KMS-11 (cell line): ENCODE measurements around the gene SLC25A25.

ENCODE experiments used
- H2AFZ ChIP-seq: fragments of 200-600 bp; sonication (generic); 2 replicates; pipeline ENCODE4 v1.6.1; 2016; ENCODE audit warnings: antibody characterized with exemption, mixed run types, low read depth
- H3K27ac ChIP-seq: fragments of 200-600 bp; sonication (generic); 2 replicates; pipeline ENCODE4 v1.6.1; 2016; ENCODE audit warnings: mild to moderate bottlenecking, mixed run types
- H3K27me3 ChIP-seq: fragments of 200-600 bp; sonication (generic); 2 replicates; pipeline ENCODE4 v1.6.1; 2017; ENCODE audit warnings: mild to moderate bottlenecking, low read depth, mixed run types, moderate library complexity; ENCODE audit not compliant: insufficient read depth
- H3K36me3 ChIP-seq: fragments of 200-600 bp; sonication (generic); 2 replicates; pipeline ENCODE4 v1.6.1; 2017; ENCODE audit warnings: mild to moderate bottlenecking, mixed run types; ENCODE audit not compliant: insufficient read depth
- H3K4me1 ChIP-seq: fragments of 200-600 bp; sonication (generic); 2 replicates; pipeline ENCODE4 v1.6.1; 2016; ENCODE audit warnings: mild to moderate bottlenecking, low read depth, mixed run types; ENCODE audit not compliant: poor library complexity, severe bottlenecking
- H3K4me2 ChIP-seq: fragments of 200-600 bp; sonication (generic); 2 replicates; pipeline ENCODE4 v1.7.0; 2016; ENCODE audit warnings: mild to moderate bottlenecking, mixed run types
- H3K4me3 ChIP-seq: fragments of 200-600 bp; sonication (generic); IDR thresholded peaks from 2 replicates; pipeline ENCODE4 v1.6.1; 2017; ENCODE audit warnings: low read depth, low read length, mixed read lengths; ENCODE audit not compliant: insufficient read depth
- H3K79me2 ChIP-seq: fragments of 200-600 bp; sonication (generic); 2 replicates; pipeline ENCODE4 v1.6.1; 2016; ENCODE audit warnings: low read depth, mixed run types; ENCODE audit not compliant: insufficient read depth
- H3K9ac ChIP-seq: fragments of 200-600 bp; sonication (generic); 2 replicates; pipeline ENCODE4 v1.6.1; 2016; ENCODE audit warnings: mild to moderate bottlenecking, mixed run types
- H4K20me1 ChIP-seq: fragments of 200-600 bp; sonication (generic); 2 replicates; pipeline ENCODE4 v1.6.1; 2016; ENCODE audit warnings: mild to moderate bottlenecking, mixed run types; ENCODE audit not compliant: insufficient read depth
- TF ChIP-seq, protein P1 (sequence below): fragments of 200-600 bp; sonication (generic); conservative IDR thresholded peaks from 2 replicates; pipeline ENCODE4 v1.6.1; 2017; ENCODE audit warnings: low read depth, mild to moderate bottlenecking, antibody characterized with exemption, low read length, moderate library complexity, mixed read lengths

SLC25A25 gene

DNA sequence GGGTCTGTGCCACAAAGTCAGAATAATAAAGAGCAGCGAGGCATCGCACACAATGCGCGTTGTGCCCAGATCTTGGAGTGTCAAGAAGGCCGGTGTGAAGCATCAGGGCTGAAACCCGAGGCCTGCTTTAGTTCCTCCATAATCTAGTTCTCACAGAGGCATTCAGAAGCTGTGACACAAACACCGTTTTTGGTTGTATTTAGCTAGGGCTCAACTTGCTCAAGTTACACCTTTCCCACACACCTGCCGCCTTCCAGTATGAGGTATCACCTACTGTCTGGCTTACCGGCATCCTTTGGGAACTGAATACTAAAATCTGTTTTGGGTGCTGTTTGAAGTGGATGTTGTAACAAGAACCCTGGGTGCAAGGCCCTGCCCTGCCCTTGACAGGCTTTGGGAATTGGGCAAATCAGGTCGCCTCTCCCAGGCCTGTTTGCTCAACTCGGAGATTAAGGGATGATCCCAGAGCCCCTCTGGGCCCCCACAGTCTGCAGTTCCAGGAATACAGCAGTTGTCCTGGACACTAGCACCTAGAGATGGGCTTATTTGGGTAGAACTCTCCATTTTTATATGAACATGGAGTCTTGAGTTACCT is 27.0 kb downstream of the SLC25A25 start:
- H3K4me2 ChIP-seq: no peak overlapping the region
- no peak overlapping the region for H2AFZ ChIP-seq
- peaks cover 6% of the 10 kb centered on the region; the same call in 1 of the 2 replicates for H4K20me1 ChIP-seq
- no peaks in the 10 kb centered on the region for H3K27me3 ChIP-seq
- TF ChIP-seq, protein P1, sequence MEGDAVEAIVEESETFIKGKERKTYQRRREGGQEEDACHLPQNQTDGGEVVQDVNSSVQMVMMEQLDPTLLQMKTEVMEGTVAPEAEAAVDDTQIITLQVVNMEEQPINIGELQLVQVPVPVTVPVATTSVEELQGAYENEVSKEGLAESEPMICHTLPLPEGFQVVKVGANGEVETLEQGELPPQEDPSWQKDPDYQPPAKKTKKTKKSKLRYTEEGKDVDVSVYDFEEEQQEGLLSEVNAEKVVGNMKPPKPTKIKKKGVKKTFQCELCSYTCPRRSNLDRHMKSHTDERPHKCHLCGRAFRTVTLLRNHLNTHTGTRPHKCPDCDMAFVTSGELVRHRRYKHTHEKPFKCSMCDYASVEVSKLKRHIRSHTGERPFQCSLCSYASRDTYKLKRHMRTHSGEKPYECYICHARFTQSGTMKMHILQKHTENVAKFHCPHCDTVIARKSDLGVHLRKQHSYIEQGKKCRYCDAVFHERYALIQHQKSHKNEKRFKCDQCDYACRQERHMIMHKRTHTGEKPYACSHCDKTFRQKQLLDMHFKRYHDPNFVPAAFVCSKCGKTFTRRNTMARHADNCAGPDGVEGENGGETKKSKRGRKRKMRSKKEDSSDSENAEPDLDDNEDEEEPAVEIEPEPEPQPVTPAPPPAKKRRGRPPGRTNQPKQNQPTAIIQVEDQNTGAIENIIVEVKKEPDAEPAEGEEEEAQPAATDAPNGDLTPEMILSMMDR: no peak
- H3K79me2 ChIP-seq: peaks cover 96% of the 10 kb centered on the region
- H3K4me1 ChIP-seq: peaks cover 11% of the 10 kb centered on the region
- no peak overlapping the region for H3K27ac ChIP-seq
- no peaks in the 10 kb centered on the region for H3K36me3 ChIP-seq
- H3K9ac ChIP-seq: no peak overlapping the region
- H3K4me3 ChIP-seq: no peak overlapping the region

DNA sequence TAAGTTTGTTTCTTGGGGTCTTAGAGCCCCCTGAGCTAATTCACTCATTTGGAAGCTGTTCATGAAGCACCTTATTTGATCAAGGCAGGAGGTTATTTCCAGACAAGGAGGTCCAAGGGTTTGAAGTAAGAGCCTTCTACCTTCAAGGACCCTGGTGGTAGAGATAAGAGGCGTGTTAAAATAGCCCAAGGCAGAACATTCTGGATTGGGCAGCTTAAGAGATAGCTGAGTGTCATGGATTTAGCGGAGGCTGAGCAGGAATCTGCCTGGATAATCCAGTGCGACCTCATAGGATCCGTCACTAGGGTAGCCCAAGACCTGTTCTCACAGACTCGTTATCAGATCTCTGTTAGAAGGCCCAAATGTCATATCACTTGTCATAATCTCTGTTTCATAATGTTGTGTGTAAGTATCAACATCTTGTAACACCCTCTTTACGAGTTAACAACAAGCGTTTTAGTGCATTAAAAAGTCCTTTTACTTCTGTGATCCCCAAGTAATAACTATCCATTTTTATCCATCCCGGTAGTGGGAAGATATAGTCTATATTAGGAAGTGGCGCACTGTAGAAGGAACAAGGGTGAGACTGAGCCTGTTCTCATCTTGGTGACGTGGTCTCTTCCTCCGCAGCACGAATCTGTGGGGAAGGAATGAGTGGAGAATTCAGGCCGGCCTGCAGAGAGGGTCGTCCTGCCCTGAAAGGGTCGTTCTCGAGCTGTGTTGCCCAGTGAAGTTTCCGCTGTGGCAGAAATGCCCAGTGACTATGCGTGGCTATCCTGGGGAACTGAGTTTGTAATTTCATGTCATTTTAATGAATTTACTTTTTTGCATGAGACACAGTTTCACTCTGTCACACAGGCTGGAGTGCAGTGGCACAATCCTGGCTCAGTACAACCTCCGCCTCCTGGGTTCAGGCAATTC is 28.8 kb downstream of the SLC25A25 start:
- Histone ChIP-seq H3K4me1 (peaks cover 11% of the 10 kb centered on the region), H3K27ac (no peak overlapping the region), H3K36me3 (no peaks in the 10 kb centered on the region; the same call in 1 of the 2 replicates), H3K4me2 (no peak overlapping the region), H3K4me3 (no peak overlapping the region), H2AFZ (no peak overlapping the region), H3K27me3 (no peaks in the 10 kb centered on the region), H3K79me2 (peaks cover 86% of the 10 kb centered on the region), H4K20me1 (peaks cover 1% of the 10 kb centered on the region; the same call in 1 of the 2 replicates), H3K9ac (no peak overlapping the region)
- TF ChIP-seq, protein P1: no peak

DNA sequence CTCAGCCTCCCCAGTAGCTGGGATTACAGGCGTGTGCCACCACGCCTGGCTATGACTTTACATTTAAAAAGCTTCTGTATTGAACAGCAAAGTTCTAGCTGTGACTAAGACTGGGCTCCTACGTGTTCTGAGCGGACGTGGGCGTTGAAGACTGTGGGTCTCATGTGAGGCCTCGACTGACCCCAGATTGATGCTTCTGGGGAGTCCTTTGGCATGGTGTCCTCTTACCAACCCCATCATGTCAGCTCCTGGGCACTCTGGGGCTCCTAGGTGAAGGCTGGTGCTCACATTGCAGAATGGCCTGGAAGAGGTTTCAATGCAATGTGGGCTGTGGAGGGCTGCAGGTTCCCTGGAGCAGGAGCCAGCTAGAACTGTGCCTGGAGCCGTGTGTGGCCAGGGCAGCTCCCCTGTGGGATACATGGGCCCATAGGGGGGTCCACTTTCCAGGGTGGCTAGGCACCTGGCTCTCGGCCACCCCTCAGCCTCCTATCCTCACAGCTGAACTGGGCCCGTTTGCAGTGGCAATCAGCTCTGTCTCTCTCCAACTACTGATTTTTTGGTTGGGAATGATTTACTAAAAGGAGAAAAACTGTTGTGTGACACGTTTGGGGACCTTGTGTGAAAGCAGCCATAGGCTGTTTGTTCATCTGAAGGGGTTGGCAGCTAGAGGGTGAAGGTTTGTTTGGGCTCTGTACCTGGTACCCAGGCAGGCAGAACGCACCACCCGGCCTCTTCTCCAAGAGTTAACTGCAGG is 29.7 kb downstream of the SLC25A25 start:
- Histone ChIP-seq H3K36me3 (no peaks in the 10 kb centered on the region; the same call in 1 of the 2 replicates), H3K27ac (no peak overlapping the region), H3K4me3 (no peak overlapping the region)

More for the DNA sequence above, 29.7 kb downstream of the SLC25A25 start:
- peaks cover 15% of the 10 kb centered on the region for H3K4me1 ChIP-seq
- H3K9ac ChIP-seq: no peak overlapping the region
- no peak overlapping the region for H3K4me2 ChIP-seq
- TF ChIP-seq, protein P1: no peak
- peaks cover 77% of the 10 kb centered on the region for H3K79me2 ChIP-seq
- H2AFZ ChIP-seq: no peak overlapping the region
- H3K27me3 ChIP-seq: no peaks in the 10 kb centered on the region
- no peaks in the 10 kb centered on the region for H4K20me1 ChIP-seq
